HG03432 (cell line): ENCODE data around the gene MTR.

Source experiments
- ATAC-seq: cut with Tn5 transposase; IDR thresholded peaks from one replicate; pipeline ENCODE4 v1.9.1; 2021; ENCODE audit warnings: mild to moderate bottlenecking, moderate library complexity; ENCODE audit not compliant: unreplicated experiment

The MTR gene

GRCh38 chr1:236774926-236775325, 20.2 kb upstream of the MTR start:
- no peak for ATAC-seq

- no peak for ATAC-seq
These were observed 15.8 kb upstream of the MTR start for GRCh38 chr1:236779312-236779711.

- ATAC-seq, result no peak
These were observed 9.6 kb upstream of the MTR start for GRCh38 chr1:236785477-236785876.

GRCh38 chr1:236786453-236786852, 8.6 kb upstream of the MTR start:
- ATAC-seq, result no peak

- no peak for ATAC-seq
These were observed 482 bp upstream of the MTR start for GRCh38 chr1:236794585-236795034.

GRCh38 chr1:236795757-236796667, 920 bp downstream of the MTR start:
- ATAC-seq, result peak; percentile 46

- no peak for ATAC-seq
These were observed 3.9 kb downstream of the MTR start for GRCh38 chr1:236799001-236799400.

- ATAC-seq, result no peak
These were observed 5.0 kb downstream of the MTR start for GRCh38 chr1:236800002-236800620.

GRCh38 chr1:236800623-236801022, 5.5 kb downstream of the MTR start:
- no peak for ATAC-seq

- no peak for ATAC-seq
These were observed 7.2 kb downstream of the MTR start for GRCh38 chr1:236802264-236802663.

GRCh38 chr1:236806634-236807033, 11.5 kb downstream of the MTR start:
- ATAC-seq, result no peak

- no peak for ATAC-seq
These were observed 12.9 kb downstream of the MTR start for GRCh38 chr1:236808005-236808404.

GRCh38 chr1:236808564-236809130, 13.6 kb downstream of the MTR start:
- no peak for ATAC-seq

- ATAC-seq, result no peak
These were observed 14.1 kb downstream of the MTR start for GRCh38 chr1:236809148-236809547.

- no peak for ATAC-seq
These were observed 14.9 kb downstream of the MTR start for GRCh38 chr1:236810018-236810417.

GRCh38 chr1:236812334-236813030, 17.4 kb downstream of the MTR start:
- ATAC-seq, result no peak

GRCh38 chr1:236815941-236816340, 20.8 kb downstream of the MTR start:
- no peak for ATAC-seq

GRCh38 chr1:236819856-236820255, 24.8 kb downstream of the MTR start:
- ATAC-seq, result no peak

- ATAC-seq, result no peak
These were observed 26.1 kb downstream of the MTR start for GRCh38 chr1:236821091-236821627.

- ATAC-seq, result no peak
These were observed 28.5 kb downstream of the MTR start for GRCh38 chr1:236823559-236823958.

GRCh38 chr1:236829085-236829484, 34.0 kb downstream of the MTR start:
- no peak for ATAC-seq
